Measurements from ENCODE around the gene GRID1. TPM values are rescaled to one million over a fixed set of nuclear protein-coding genes. Genes with fewer than 3 reads are reported as not detected.

Gene GRID1
- total RNA-seq, 4 donors from 2014 or later, result 0.40 to 1.9 (median 1.00) TPM

DNA sequence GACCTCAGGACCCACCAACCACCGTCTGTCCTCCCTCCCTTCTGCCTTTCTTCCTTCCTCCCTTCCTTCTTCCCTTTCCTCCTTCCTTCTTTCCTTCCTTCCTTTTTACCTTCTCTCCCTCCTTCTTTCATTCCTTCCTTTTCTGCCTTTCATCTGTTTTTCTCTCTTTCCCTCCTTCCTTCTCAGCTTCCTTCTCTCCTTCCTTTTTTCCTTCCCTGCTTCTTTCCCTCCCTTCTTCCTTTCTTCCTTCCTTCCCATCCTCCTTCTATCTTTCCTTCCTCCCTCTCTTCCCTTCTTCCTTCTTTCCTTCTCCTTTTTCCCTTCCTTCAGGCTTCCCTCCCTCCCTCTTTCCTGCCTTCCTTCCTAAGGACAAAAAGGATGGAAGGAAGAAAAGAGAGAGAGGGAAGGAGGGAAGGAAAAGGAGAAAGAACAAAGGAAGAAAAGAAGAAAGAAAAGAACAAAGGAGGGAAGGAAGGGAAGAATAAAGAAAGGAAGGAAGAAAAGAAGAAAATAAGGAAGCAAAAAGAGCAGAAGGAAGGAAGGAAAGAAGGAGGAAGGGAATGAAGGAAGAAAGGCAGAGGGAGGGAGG is 405.0 kb downstream of the GRID1 start:
- Histone ChIP-seq H3K36me3 (no peaks in the 10 kb centered on the region), H3K4me1 (no peaks in the 10 kb centered on the region), H3K27ac (no peak overlapping the region), H3K27me3 (no peaks in the 10 kb centered on the region), H3K9me3 (no peaks in the 10 kb centered on the region), H3K4me3 (no peak overlapping the region)
- no peak for DNase-seq
- TF ChIP-seq EP300 (IDR thresholded peaks at IDR 0.05; ENCODE audit: low read depth) (no peak), POLR2AphosphoS5 (IDR thresholded peaks at IDR 0.05) (no peak), POLR2A (IDR thresholded peaks at IDR 0.05) (no peak)
- TF ChIP-seq, protein P1, sequence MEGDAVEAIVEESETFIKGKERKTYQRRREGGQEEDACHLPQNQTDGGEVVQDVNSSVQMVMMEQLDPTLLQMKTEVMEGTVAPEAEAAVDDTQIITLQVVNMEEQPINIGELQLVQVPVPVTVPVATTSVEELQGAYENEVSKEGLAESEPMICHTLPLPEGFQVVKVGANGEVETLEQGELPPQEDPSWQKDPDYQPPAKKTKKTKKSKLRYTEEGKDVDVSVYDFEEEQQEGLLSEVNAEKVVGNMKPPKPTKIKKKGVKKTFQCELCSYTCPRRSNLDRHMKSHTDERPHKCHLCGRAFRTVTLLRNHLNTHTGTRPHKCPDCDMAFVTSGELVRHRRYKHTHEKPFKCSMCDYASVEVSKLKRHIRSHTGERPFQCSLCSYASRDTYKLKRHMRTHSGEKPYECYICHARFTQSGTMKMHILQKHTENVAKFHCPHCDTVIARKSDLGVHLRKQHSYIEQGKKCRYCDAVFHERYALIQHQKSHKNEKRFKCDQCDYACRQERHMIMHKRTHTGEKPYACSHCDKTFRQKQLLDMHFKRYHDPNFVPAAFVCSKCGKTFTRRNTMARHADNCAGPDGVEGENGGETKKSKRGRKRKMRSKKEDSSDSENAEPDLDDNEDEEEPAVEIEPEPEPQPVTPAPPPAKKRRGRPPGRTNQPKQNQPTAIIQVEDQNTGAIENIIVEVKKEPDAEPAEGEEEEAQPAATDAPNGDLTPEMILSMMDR (IDR thresholded peaks at IDR 0.05), result no peak
- WGBS, 2 donors (ENCODE audit: low coverage in 1 of 2), result 68% methylated on average over 1 of the region's 1 CpG; no CpG with 5 or more reads in 1 of the 2 donors
- intact Hi-C loops (cut with DNase I; ENCODE audit: low total_unique reads) (no loop called here), in situ Hi-C loops (cut with MboI; ENCODE audit: low pct_ligation_motif_present in 1 of 4, low pct_unique_long_range_greater_than_20kb in 1 of 4, low sequenced_read_pairs in 3 of 4) (no loop called here)

GRCh38 chr10:85961073-85961472 is 405.5 kb downstream of the GRID1 start:
- TF ChIP-seq POLR2AphosphoS5 (IDR thresholded peaks at IDR 0.05) (no peak), EP300 (IDR thresholded peaks at IDR 0.05; ENCODE audit: low read depth) (no peak), POLR2A (IDR thresholded peaks at IDR 0.05) (no peak)
- TF ChIP-seq, protein P1 (IDR thresholded peaks at IDR 0.05), result no peak
- in situ Hi-C loops (cut with MboI; ENCODE audit: low pct_ligation_motif_present in 1 of 4, low pct_unique_long_range_greater_than_20kb in 1 of 4, low sequenced_read_pairs in 3 of 4), result no loop called here
- DNase-seq, result no peak
- Histone ChIP-seq H3K36me3 (no peaks in the 10 kb centered on the region), H3K4me3 (no peak overlapping the region), H3K9me3 (no peaks in the 10 kb centered on the region), H3K4me1 (no peaks in the 10 kb centered on the region), H3K27ac (no peak overlapping the region), H3K27me3 (no peaks in the 10 kb centered on the region)
- WGBS, 2 donors (ENCODE audit: low coverage in 1 of 2), result 82 to 95% methylated on average over 3 to 6 of the region's 6 CpGs
- intact Hi-C loops (cut with DNase I; ENCODE audit: low total_unique reads), result no loop called here

GRCh38 chr10:85959239-85959638 is 407.4 kb downstream of the GRID1 start:
- in situ Hi-C loops (cut with MboI; ENCODE audit: low pct_ligation_motif_present in 1 of 4, low pct_unique_long_range_greater_than_20kb in 1 of 4, low sequenced_read_pairs in 3 of 4), result no loop called here
- no peaks in the 10 kb centered on the region for H3K27me3 ChIP-seq
- intact Hi-C loops (cut with DNase I; ENCODE audit: low total_unique reads), result no loop called here
- TF ChIP-seq POLR2A (IDR thresholded peaks at IDR 0.05) (no peak), POLR2AphosphoS5 (IDR thresholded peaks at IDR 0.05) (no peak), EP300 (IDR thresholded peaks at IDR 0.05; ENCODE audit: low read depth) (no peak)
- TF ChIP-seq, protein P1 (IDR thresholded peaks at IDR 0.05), result no peak
- H3K27ac ChIP-seq, result no peak overlapping the region
- no peaks in the 10 kb centered on the region for H3K9me3 ChIP-seq
- H3K36me3 ChIP-seq, result no peaks in the 10 kb centered on the region
- no peaks in the 10 kb centered on the region for H3K4me1 ChIP-seq
- WGBS, 2 donors (ENCODE audit: low coverage in 1 of 2), result 60% methylated on average over 3 of the region's 3 CpGs; no CpG with 5 or more reads in 1 of the 2 donors
- H3K4me3 ChIP-seq, result no peak overlapping the region
- no peak for DNase-seq

GRCh38 chr10:85950921-85951320 is 415.7 kb downstream of the GRID1 start:
- TF ChIP-seq, protein P1 (IDR thresholded peaks at IDR 0.05), result no peak
- Histone ChIP-seq H3K4me3 (no peak overlapping the region), H3K27me3 (no peaks in the 10 kb centered on the region), H3K4me1 (no peaks in the 10 kb centered on the region), H3K27ac (no peak overlapping the region), H3K9me3 (no peaks in the 10 kb centered on the region), H3K36me3 (no peaks in the 10 kb centered on the region)
- in situ Hi-C loops (cut with MboI; ENCODE audit: low pct_ligation_motif_present in 1 of 4, low pct_unique_long_range_greater_than_20kb in 1 of 4, low sequenced_read_pairs in 3 of 4) (no loop called here), intact Hi-C loops (cut with DNase I; ENCODE audit: low total_unique reads) (no loop called here)
- no peak for DNase-seq
- 78% methylated on average over 2 of the region's 2 CpGs; no CpG with 5 or more reads in 1 of the 2 donors for WGBS, 2 donors (ENCODE audit: low coverage in 1 of 2)
